ENCODE data around the gene GNS. TPM values are rescaled to one million over a fixed set of nuclear protein-coding genes. Genes with fewer than 3 reads are reported as not detected.

Gene GNS
- total and polyA plus RNA-seq, 10 of the 15 experiments (the other 5 are each of a cell fraction or from before 2014, with no cell fraction given): 4.1 to 33.8 (median 19.1) TPM

DNA sequence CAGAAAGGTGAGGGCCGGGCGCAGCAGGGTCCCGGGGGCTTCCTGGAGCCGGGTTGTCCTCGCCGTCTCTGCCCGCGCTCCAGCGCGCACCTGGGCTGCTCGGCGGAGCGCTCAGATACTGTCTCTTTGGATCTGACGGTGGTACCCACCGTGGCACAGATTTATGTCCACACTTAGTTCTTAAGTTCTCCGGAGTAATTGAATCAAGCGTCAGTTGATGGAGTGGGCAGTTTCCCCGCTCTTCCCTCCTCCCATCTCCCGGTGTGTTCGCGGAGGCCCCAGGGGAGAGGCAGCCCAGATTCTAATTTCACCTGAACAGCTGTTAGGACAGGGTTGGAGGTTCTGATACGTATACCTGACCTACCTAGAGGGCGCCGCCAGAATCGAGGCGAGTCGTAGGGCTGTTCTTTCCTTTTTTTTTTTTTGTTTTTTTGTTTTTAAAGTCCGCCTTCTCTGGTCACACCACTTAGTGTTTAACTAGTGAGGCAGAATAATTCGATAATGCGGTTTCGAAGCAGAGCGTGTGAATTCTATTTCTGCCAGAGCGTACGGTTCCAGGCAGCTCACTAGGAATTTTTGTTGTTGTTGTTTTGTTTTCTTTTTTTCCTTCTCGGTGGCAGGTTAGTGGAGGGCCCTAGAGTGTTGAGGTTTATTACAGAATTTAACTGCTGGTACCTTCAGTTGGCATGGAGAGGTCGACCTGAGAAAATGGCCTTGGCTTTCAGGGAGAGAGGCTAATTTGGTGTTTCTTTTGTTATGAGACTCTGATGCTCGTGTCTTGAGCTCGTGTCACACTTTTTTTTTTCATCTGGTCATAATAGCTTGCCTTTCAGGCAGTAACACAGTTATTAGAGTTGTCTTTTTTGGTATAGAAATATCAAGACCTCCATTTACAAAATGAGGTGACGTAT, 22.3 kb upstream of the GNS start (continued):
- TF ChIP-seq, protein P1, sequence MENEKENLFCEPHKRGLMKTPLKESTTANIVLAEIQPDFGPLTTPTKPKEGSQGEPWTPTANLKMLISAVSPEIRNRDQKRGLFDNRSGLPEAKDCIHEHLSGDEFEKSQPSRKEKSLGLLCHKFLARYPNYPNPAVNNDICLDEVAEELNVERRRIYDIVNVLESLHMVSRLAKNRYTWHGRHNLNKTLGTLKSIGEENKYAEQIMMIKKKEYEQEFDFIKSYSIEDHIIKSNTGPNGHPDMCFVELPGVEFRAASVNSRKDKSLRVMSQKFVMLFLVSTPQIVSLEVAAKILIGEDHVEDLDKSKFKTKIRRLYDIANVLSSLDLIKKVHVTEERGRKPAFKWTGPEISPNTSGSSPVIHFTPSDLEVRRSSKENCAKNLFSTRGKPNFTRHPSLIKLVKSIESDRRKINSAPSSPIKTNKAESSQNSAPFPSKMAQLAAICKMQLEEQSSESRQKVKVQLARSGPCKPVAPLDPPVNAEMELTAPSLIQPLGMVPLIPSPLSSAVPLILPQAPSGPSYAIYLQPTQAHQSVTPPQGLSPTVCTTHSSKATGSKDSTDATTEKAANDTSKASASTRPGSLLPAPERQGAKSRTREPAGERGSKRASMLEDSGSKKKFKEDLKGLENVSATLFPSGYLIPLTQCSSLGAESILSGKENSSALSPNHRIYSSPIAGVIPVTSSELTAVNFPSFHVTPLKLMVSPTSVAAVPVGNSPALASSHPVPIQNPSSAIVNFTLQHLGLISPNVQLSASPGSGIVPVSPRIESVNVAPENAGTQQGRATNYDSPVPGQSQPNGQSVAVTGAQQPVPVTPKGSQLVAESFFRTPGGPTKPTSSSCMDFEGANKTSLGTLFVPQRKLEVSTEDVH (IDR thresholded peaks at IDR 0.05; ENCODE audit: low read depth, partially characterized antibody): no peak
- TF ChIP-seq SMAD1 (IDR thresholded peaks at IDR 0.05; ENCODE audit: low read depth, partially characterized antibody) (no peak), NFYB (IDR thresholded peaks at IDR 0.05; ENCODE audit: insufficient read depth, low read depth, low read length) (no peak), NFIC (IDR thresholded peaks at IDR 0.05; ENCODE audit: low read depth, low read length) (no peak), ZNF217 (IDR thresholded peaks at IDR 0.05) (no peak), BMI1 (IDR thresholded peaks at IDR 0.05; ENCODE audit: borderline replicate concordance) (peak; percentile 53; the same call in 1 of the 2 replicates), RUNX3 (IDR thresholded peaks at IDR 0.05; ENCODE audit: low read length) (peak; percentile 20; the same call in 1 of the 2 replicates), NFXL1 (IDR thresholded peaks at IDR 0.05; ENCODE audit: borderline replicate concordance) (no peak), NFYA (IDR thresholded peaks at IDR 0.05; ENCODE audit: borderline replicate concordance, low read depth, low read length) (no peak), BACH1 (IDR thresholded peaks at IDR 0.05; ENCODE audit: borderline replicate concordance) (no peak)

All from GM12878 (cell line).